Fibroblast of pulmonary artery (primary cell): Measurements from ENCODE around the gene MMEL1.

ENCODE experiments used
- DNase-seq: peaks from one replicate; pipeline ENCODE4 v3.0.0-alpha.2; 2010; ENCODE audit warnings: low read depth
- H3K4me3 ChIP-seq: replicated peaks from 2 replicates; pipeline ENCODE4 v1.5.1; 2011; ENCODE audit warnings: low read depth, mild to moderate bottlenecking, control low read depth, low read length, moderate library complexity
- CTCF ChIP-seq: IDR thresholded peaks from 2 replicates; pipeline ENCODE4 v1.5.1; 2011; ENCODE audit warnings: mild to moderate bottlenecking, control low read depth, low read length, inconsistent platforms; ENCODE audit errors: missing control alignments

The MMEL1 gene

GRCh38 chr1:2544093-2544874, 88.5 kb downstream of the MMEL1 start:
- H3K4me3 ChIP-seq = no peak overlapping the region
- no peak for DNase-seq
- no peak for TF ChIP-seq CTCF

- DNase-seq = no peak
- TF ChIP-seq CTCF = no peak
- no peak overlapping the region for H3K4me3 ChIP-seq
These were observed 89.2 kb downstream of the MMEL1 start for GRCh38 chr1:2543543-2544092.

GRCh38 chr1:2542246-2542915, 90.4 kb downstream of the MMEL1 start:
- DNase-seq = no peak
- no peak overlapping the region for H3K4me3 ChIP-seq
- TF ChIP-seq CTCF = no peak

- no peak for TF ChIP-seq CTCF
- no peak for DNase-seq
- no peak overlapping the region for H3K4me3 ChIP-seq
These were observed 91.1 kb downstream of the MMEL1 start for GRCh38 chr1:2541619-2542245.

GRCh38 chr1:2540816-2541492, 91.9 kb downstream of the MMEL1 start:
- H3K4me3 ChIP-seq = no peak overlapping the region
- DNase-seq = no peak
- no peak for TF ChIP-seq CTCF
